Cerebellar nuclear complex (tissue), 1 donor: Measurements from ENCODE around the gene USP7.
"Not testable (repeated sequence)": the region's sequence is repeated elsewhere in the genome, so short reads cannot be mapped to it uniquely, and the experiment has no call there.

Experiments
- DNase-seq, 2 experiments: peaks; one replicate each; lab custom pipeline; 2025; lab: John Stamatoyannopoulos, UW

Gene USP7

DNA sequence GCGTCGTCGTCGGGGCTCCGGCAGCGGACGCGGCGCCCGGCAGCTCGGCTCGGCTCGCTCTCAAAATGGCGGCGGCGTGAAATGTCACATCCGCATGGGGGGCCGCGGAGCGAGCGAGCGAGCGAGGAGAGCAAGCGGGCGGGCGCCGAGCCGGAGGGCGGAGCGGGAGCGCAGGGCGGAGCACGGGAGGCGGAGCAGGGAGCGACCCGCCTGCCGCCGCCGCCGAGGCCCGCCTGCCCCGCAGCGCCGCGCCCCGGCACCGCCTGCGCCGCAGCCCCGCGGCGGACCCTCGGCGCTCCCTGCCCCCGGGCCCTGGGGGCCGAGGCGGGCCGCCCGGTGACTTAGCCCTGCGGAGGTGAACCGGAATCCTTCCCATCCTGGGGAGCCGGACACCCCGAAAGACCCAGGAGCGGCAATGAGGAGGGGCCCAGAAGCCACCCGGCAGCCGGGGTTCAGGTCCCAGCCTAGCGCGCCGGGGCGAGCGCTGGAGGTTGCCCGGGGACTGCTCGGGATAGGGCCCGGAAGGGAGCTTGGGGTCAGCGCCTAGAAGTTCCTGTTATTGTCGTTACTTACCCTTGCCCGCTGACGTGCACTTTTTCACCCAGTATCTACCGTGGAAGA, at the start of gene USP7:
Gene USP7 (minus strand): TSS at position 86 of the 621 bp plus-strand sequence. CDS start 621 bp downstream, outside the sequence.
- peak in 1 of 2 experiments; percentile 52 for DNase-seq

DNA sequence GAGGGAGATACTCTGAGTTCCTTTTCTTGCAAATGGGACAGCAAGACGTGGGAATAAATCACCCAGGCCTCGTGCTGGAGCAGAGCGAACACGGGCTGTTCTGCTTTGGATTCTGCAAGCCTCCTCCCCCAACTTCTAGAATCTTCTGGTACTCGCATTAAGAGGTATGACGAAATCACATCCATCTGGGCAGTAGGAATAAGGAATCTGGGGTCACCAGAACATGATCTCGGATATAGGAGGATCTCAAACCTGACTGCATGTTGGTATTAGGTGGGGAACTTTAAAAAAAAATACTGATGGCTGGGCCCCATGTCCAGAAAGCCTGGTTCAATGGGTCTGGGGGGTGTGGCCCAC, 49.8 kb upstream of the USP7 start:
- no peak for DNase-seq

- no peak for DNase-seq
Measured at GRCh38 chr16:9012848-9013507, 49.3 kb upstream of the USP7 start.

- no peak for DNase-seq
Measured at GRCh38 chr16:9012330-9012729, 48.6 kb upstream of the USP7 start.

DNA sequence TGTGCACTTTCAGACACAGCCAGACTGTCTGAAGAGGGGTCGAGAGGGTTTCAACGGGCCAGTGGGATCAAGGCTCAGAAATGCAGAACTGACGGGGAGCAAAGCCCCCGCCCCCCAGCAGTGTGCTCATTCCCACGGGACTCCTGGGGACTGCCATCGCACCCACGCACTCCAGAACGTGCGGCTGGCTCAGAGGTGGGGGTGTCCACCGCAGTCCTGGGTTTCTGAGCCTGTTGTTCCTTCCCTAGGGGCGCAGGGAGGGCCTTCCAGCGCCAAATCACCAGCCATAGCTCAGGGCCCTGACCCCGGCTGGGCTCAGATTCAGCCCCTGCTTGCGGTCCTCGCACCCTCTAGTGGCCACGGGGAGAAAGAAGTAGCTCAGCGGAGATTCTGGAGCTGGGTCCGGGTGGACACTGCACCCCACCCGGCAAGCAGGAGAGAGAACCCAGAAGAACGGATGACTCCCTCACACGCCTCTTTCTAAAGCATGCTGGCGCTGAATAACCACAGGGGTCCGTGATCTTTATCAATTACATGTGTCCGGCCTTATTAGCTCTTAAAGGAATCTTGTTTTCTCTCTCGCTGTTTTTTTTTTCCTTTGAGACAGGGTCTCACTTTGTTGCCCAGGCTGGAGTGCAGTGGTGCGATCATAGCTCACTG, 45.0 kb upstream of the USP7 start:
- DNase-seq: no peak

- no peak for DNase-seq
Measured at GRCh38 chr16:9007177-9007794, 43.6 kb upstream of the USP7 start.

- no peak for DNase-seq
Measured at GRCh38 chr16:9004183-9004582, 40.5 kb upstream of the USP7 start.

GRCh38 chr16:9003763-9004162, 40.1 kb upstream of the USP7 start:
- no peak for DNase-seq

- no peak for DNase-seq
Measured at GRCh38 chr16:9003322-9003721, 39.6 kb upstream of the USP7 start.

DNA sequence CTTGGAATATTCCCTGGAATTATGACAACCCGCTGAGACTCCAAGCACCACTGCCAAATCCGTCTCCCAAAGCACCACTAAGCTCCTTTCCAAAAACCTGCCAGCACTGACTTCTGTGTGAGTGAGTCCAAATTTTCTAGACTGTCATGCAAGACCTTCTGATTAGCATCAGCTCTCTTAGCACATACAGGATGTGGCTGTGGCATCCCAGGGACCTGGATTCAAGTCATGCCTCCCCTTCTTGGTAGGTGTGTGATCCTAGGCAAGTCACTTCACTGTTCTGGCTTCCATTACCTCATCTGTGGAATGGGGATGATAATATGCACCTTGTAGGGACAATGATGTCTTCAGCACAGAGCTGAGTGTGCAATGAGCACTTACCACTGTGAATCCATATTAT, 38.3 kb upstream of the USP7 start:
- DNase-seq: no peak

GRCh38 chr16:9000664-9001063, 37.0 kb upstream of the USP7 start:
- no peak for DNase-seq

- DNase-seq: no peak
Measured at GRCh38 chr16:8999800-9000199, 36.1 kb upstream of the USP7 start.

- no peak for DNase-seq
Measured at GRCh38 chr16:8998108-8998507, 34.4 kb upstream of the USP7 start.

GRCh38 chr16:8996891-8997290, 33.2 kb upstream of the USP7 start:
- DNase-seq: no peak

DNA sequence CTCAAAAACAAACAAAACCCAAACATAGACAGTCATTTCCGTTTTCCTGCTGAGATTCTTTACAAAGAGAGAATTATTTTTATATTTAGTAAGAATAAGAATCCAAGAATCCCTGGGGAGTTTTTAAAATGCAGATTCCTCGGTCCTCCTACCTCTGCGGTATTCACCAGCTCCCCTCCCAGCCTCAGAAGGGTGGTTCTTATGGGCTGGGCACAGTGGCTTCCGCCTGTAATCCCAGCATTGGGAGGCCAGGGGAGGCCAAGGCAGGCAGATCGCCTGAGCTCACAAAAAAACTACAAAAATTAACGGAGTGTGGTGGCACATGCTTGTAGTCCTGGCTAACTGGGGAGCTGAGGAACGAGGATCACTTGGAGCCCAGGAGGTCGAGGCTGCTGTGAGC, 26.7 kb upstream of the USP7 start:
- DNase-seq: no peak

GRCh38 chr16:8989099-8989878, 25.6 kb upstream of the USP7 start:
- no peak for DNase-seq

DNA sequence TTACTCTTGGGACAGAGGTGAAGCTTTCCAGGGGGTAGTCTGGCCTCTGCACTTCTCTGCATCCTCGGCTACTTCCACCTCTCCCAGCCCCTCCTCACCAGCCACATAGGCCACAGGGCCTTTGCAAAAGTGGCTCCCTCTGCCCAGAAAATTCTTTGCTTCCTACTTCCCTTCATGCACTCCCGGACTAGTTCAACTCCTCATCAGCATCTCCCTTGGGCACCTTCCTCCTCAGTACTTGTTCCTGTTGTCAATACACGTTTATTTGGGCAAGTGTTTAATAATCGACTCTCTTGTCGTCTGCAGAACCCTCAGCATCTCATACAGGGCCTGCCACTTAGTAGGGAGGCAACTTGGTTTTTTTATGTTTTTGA, 23.1 kb upstream of the USP7 start:
- DNase-seq: no peak

DNA sequence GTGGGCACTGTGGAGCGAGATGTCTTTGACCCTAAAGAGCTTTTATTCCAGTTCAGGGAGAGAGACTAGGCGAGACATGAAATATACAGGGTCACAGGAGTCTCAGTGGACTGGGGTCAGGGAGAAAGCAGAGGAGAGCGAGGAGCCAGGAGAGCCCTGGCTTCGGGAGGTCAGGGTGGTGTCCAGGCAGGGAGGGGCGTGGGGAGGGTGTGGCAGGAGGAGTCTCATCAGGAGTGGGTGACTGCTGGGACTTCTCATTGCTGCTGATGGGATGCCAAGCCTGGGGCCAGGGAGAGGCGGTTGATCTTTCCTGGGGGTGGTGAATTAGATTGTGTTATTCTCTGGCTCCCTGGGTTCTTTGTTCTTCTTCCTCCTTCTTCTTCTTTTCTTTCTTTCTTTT, 22.4 kb upstream of the USP7 start:
- DNase-seq: no peak

DNA sequence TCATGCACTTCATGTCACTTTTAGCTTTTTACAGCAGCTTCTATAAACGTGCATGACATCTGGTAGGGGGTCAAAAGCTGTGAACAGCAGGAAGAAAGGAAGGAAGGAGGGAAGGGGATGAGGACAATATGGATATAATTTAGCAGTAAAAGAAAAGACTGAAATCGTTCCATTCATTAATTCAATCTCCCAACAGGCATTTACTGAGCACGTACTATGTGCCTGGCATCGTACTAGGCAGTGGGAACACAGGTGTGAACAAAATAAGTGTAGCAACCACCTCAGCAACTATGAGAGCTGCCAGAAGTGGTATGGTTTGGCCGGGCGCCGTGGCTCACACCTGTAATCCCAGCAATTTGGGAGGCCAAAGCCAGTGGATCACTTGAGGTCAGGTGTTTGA, 19.1 kb upstream of the USP7 start:
- no peak for DNase-seq

- DNase-seq: not testable (repeated sequence)
Measured at GRCh38 chr16:8981901-8982300, 18.2 kb upstream of the USP7 start.

GRCh38 chr16:8976189-8976588, 12.5 kb upstream of the USP7 start:
- DNase-seq: not testable (repeated sequence)

DNA sequence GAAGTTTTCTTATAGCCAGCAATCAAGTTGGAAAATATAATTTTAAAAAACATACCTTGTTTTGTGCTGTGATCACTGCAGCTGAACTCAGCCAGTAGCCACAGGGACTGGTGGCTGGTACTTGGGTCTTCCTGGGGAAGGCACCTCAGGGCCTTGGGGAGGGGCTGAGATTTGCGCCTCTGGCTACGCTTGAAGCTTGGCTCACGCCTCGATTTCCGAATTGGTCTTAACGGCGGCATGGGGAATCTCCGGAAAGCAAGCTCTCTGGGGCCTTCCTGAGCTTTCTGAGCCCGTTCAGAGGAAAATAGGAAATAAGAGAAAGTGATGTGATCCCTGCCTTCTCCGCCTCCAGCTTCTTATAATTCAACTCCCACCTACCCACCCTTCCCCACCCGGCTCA, 11.3 kb upstream of the USP7 start:
- DNase-seq: no peak
